Measurements from ENCODE around the gene PAF1.

GRCh38 chr19:39341129-39341718 lies 49.7 kb downstream of the PAF1 start:
- TF ChIP-seq CTCF (IDR thresholded peaks at IDR 0.05) = no peak
- TF ChIP-seq POLR2A (IDR thresholded peaks at IDR 0.05) = no peak

Measured in breast epithelium (tissue), 3 donors.